Endodermal cell (in vitro differentiated cells): Measurements from ENCODE around the gene ABI3BP. TPM values are rescaled to one million over a fixed set of nuclear protein-coding genes. Genes with fewer than 3 reads are reported as not detected.

Experiments used
- DNase-seq: peaks from one replicate; pipeline ENCODE4 v3.0.0-alpha.2; 2017
- H3K27ac ChIP-seq: 2 replicates; pipeline ENCODE4 v1.5.1; 2013; ENCODE audit warnings: mild to moderate bottlenecking, low read depth, low read length, moderate library complexity
- H3K27me3 ChIP-seq: 2 replicates; pipeline ENCODE4 v1.6.1; 2013; ENCODE audit warnings: mild to moderate bottlenecking, low read length, moderate library complexity; ENCODE audit not compliant: insufficient read depth, control insufficient read depth, poor library complexity, severe bottlenecking
- H3K36me3 ChIP-seq: 2 replicates; pipeline ENCODE4 v1.7.0; 2013; ENCODE audit warnings: mild to moderate bottlenecking, low read length, moderate library complexity; ENCODE audit not compliant: control insufficient read depth, insufficient read depth
- H3K4me1 ChIP-seq: one replicate; pipeline ENCODE4 v1.7.0; 2013; ENCODE audit warnings: low read length; ENCODE audit not compliant: control insufficient read depth, insufficient read depth
- H3K4me3 ChIP-seq: 2 replicates; pipeline ENCODE4 v1.5.1; 2013; ENCODE audit warnings: mild to moderate bottlenecking, low read length, moderate library complexity
- H3K9ac ChIP-seq: 2 replicates; pipeline ENCODE4 v1.6.1; 2013; ENCODE audit warnings: mild to moderate bottlenecking, low read length, moderate library complexity; ENCODE audit not compliant: poor library complexity, severe bottlenecking; ENCODE audit errors: extremely low read depth
- H3K9me3 ChIP-seq: 2 replicates; pipeline ENCODE4 v1.6.1; 2013; ENCODE audit warnings: mild to moderate bottlenecking, low read length, moderate library complexity; ENCODE audit not compliant: control insufficient read depth
- H3K27ac Mint-ChIP-seq: 2 replicates; pipeline ENCODE4 v1.8.0; 2020; ENCODE audit warnings: mixed read lengths
- H3K27me3 Mint-ChIP-seq: 2 replicates; pipeline ENCODE4 v1.8.0; 2021; ENCODE audit warnings: mild to moderate bottlenecking, mixed read lengths; ENCODE audit not compliant: insufficient read depth
- H3K36me3 Mint-ChIP-seq: 2 replicates; pipeline ENCODE4 v1.8.0; 2020; ENCODE audit warnings: low read depth, mixed read lengths
- H3K4me1 Mint-ChIP-seq: 2 replicates; pipeline ENCODE4 v1.8.0; 2020; ENCODE audit warnings: mixed read lengths
- H3K4me3 Mint-ChIP-seq: 2 replicates; pipeline ENCODE4 v1.8.0; 2020; ENCODE audit warnings: mild to moderate bottlenecking, moderate library complexity, mixed read lengths
- H3K9me3 Mint-ChIP-seq: 2 replicates; pipeline ENCODE4 v1.8.0; 2020; ENCODE audit warnings: mild to moderate bottlenecking, mixed read lengths
- CTCF ChIP-seq: fragments of 200-600 bp; sonication (generic); conservative IDR thresholded peaks from 2 replicates; pipeline ENCODE4 v1.5.0; 2021; ENCODE audit warnings: antibody characterized with exemption, mild to moderate bottlenecking
- WGBS, 2 experiments: methylation state at CpG; one replicate each; pipeline versions ENCODE4 v1.1.5 to v1.1.7; 2013; ENCODE audit warnings: missing lambda C conversion rate in 2 of 2, mixed read lengths in 1 of 2; ENCODE audit not compliant: insufficient coverage in 1 of 2, insufficient read length in 1 of 2; 5-methylcytosine and 5-hydroxymethylcytosine counted together
- total RNA-seq, 2 donors: library from RNA; stranded (reverse); fragmentation: NEBNext Ultra II Directional in 1 of 2; extraction: Animal tissue kit (Norgen Biotek cat#: 25700) in 1 of 2; gene quantifications; 2 replicates in 1 of 2; 3 replicates in 1 of 2; pipeline ENCODE4 v1.2.1, GENCODE V29; 2021

ABI3BP gene
- total RNA-seq, 2 donors from 2014 or later = 0.42 TPM; not detected in 1

GRCh38 chr3:100753846-100754245 is 239.4 kb downstream of the ABI3BP start:
- Histone ChIP-seq H3K36me3 (peaks cover 55% of the 10 kb centered on the region), H3K9ac (no peak overlapping the region), H3K4me3 (no peak overlapping the region), H3K27me3 (no peaks in the 10 kb centered on the region), H3K27ac (no peak overlapping the region), H3K9me3 (no peaks in the 10 kb centered on the region), H3K4me1 (peaks cover 2% of the 10 kb centered on the region)
- H3K27ac Mint-ChIP-seq = no peak overlapping the region
- no peak overlapping the region for H3K4me3 Mint-ChIP-seq
- H3K27me3 Mint-ChIP-seq = no peaks in the 10 kb centered on the region
- peaks cover 42% of the 10 kb centered on the region for H3K36me3 Mint-ChIP-seq
- 83 to 91% methylated on average over 1 to 2 of the region's 2 CpGs for WGBS, 2 experiments
- peaks cover 16% of the 10 kb centered on the region for H3K4me1 Mint-ChIP-seq
- TF ChIP-seq CTCF = no peak
- H3K9me3 Mint-ChIP-seq = no peaks in the 10 kb centered on the region
- DNase-seq = no peak

GRCh38 chr3:100748967-100749366 is 244.3 kb downstream of the ABI3BP start:
- Histone ChIP-seq H3K4me1 (no peaks in the 10 kb centered on the region), H3K9me3 (no peaks in the 10 kb centered on the region), H3K4me3 (no peak overlapping the region), H3K9ac (no peak overlapping the region), H3K36me3 (peaks cover 92% of the 10 kb centered on the region), H3K27me3 (no peaks in the 10 kb centered on the region), H3K27ac (no peak overlapping the region)
- Mint-ChIP-seq H3K4me1 (peaks cover 4% of the 10 kb centered on the region), H3K4me3 (no peak overlapping the region), H3K9me3 (no peaks in the 10 kb centered on the region), H3K27me3 (no peaks in the 10 kb centered on the region), H3K27ac (no peak overlapping the region), H3K36me3 (peaks cover 74% of the 10 kb centered on the region)
- DNase-seq = no peak
- no peak for TF ChIP-seq CTCF
- WGBS, 2 experiments = 89% methylated on average over 1 of the region's 2 CpGs; no CpG with 5 or more reads in 1 of the 2 experiments

DNA sequence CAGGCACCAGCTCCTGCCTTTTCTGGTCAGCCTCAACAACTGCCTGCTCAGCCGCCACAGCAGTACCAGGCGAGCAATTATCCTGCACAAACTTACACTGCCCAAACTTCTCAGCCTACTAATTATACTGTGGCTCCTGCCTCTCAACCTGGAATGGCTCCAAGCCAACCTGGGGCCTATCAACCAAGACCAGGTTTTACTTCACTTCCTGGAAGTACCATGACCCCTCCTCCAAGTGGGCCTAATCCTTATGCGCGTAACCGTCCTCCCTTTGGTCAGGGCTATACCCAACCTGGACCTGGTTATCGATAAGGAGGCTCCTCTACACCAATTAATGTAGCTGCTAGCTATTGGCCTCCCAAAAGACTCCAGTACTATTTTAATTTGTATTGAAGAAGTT is 245.0 kb downstream of the ABI3BP start:
- no peak overlapping the region for H3K27ac Mint-ChIP-seq
- H3K36me3 Mint-ChIP-seq = peaks cover 69% of the 10 kb centered on the region
- H3K9me3 Mint-ChIP-seq = no peaks in the 10 kb centered on the region
- no peak overlapping the region for H3K27ac ChIP-seq
- no peak for TF ChIP-seq CTCF
- H3K4me1 Mint-ChIP-seq = no peaks in the 10 kb centered on the region
- H3K36me3 ChIP-seq = peaks cover 95% of the 10 kb centered on the region
- no peaks in the 10 kb centered on the region for H3K27me3 Mint-ChIP-seq
- no peak for DNase-seq
- 97 to 100% methylated on average over 1 to 6 of the region's 6 CpGs for WGBS, 2 experiments
- H3K27me3 ChIP-seq = no peaks in the 10 kb centered on the region
- no peak overlapping the region for H3K4me3 ChIP-seq
- no peak overlapping the region for H3K4me3 Mint-ChIP-seq
- H3K9ac ChIP-seq = no peak overlapping the region
- H3K9me3 ChIP-seq = no peaks in the 10 kb centered on the region
- no peaks in the 10 kb centered on the region for H3K4me1 ChIP-seq
